Vagina (tissue), 2 donors: ENCODE measurements around the gene NAA10. TPM values are rescaled to one million over a fixed set of nuclear protein-coding genes. Genes with fewer than 3 reads are reported as not detected.

Source experiments
- DNase-seq, 2 donors: peaks; one replicate each; pipeline ENCODE4 v3.0.0-alpha.2; 2017; ENCODE audit errors: extremely low spot score in 2 of 2
- H3K27ac ChIP-seq: fragments of 200-600 bp; sonication (generic); one replicate; pipeline ENCODE4 v1.5.1; 2019
- H3K27me3 ChIP-seq: fragments of 200-600 bp; sonication (generic); one replicate; pipeline ENCODE4 v1.5.1; 2019
- H3K36me3 ChIP-seq, 2 donors: fragments of 200-600 bp; sonication (generic); one replicate each; pipeline ENCODE4 v1.5.1; 2017 to 2019
- H3K4me1 ChIP-seq: fragments of 200-600 bp; sonication (generic); one replicate; pipeline ENCODE4 v1.5.1; 2019
- H3K4me3 ChIP-seq, 2 donors: fragments of 200-600 bp; sonication (generic); 1 replicate in 1 of 2; 2 replicates in 1 of 2; pipeline ENCODE4 v1.5.1; 2016 to 2019
- H3K9me3 ChIP-seq: fragments of 200-600 bp; sonication (generic); one replicate; pipeline ENCODE4 v1.5.1; 2019
- POLR2A ChIP-seq, 2 donors: fragments of 450-650 bp; IDR thresholded peaks; one replicate each; pipeline ENCODE4 v1.6.1; 2017; ENCODE audit warnings: antibody characterized with exemption in 2 of 2, mild to moderate bottlenecking in 2 of 2, moderate library complexity in 2 of 2
- POLR2AphosphoS5 ChIP-seq, 2 donors: sonication (generic); formaldehyde crosslinking; IDR thresholded peaks; one replicate each; pipeline ENCODE4 v1.9.0; 2017; ENCODE audit warnings: antibody characterized with exemption in 2 of 2, mild to moderate bottlenecking in 2 of 2, low read depth in 1 of 2; ENCODE audit not compliant: insufficient read depth in 1 of 2
- intact Hi-C: fragments of 100-400 bp; cut with DNase I; formaldehyde crosslinking; loops from one replicate; pipeline ENCODE4 v1.15.1; 2023
- total RNA-seq: library from RNA; depleted of rRNA; stranded (reverse); fragments of >200 nt; gene quantifications from one replicate; pipeline ENCODE4 v1.2.3, GENCODE V29; 2016
- TF ChIP-seq, protein P1 (sequence below), 3 experiments: fragments of 450-650 bp in 2 of 3; fragments of 200-600 bp in 1 of 3; sonication (generic) in 1 of 3; IDR thresholded peaks; one replicate each; pipeline ENCODE4 v1.5.1; 2017 to 2019; ENCODE audit warnings: antibody characterized with exemption in 3 of 3, mild to moderate bottlenecking in 2 of 3, moderate library complexity in 2 of 3

The NAA10 gene
- total RNA-seq, 1 donor from 2014 or later = 66.8 TPM

DNA sequence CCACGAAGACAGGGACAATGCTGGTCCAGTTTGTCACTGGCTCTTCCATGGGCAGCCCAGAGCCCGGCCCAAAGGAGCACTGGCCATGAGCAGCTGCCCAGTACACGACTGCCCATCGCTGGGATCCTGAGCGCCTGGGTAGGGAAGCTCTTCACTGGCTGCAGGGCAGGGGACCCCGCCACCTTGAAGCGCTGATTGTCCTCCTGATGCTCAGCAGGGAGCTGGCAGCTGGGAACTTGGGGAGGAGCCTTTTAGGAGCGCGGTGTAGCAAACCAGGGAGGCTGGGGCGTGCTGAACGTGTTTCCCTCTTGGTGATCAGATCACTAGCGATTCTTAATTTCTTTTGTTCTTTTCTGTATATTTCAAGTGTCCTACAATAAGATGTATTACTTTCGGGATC is 50.7 kb downstream of the NAA10 start:
- Histone ChIP-seq H3K9me3 (no peaks in the 10 kb centered on the region), H3K4me3 (no peak overlapping the region), H3K27me3 (peaks cover 6% of the 10 kb centered on the region), H3K4me1 (peaks cover 4% of the 10 kb centered on the region), H3K36me3 (no peaks in the 10 kb centered on the region), H3K27ac (no peak overlapping the region)
- TF ChIP-seq POLR2A (IDR thresholded peaks at IDR 0.05) (no peak), POLR2AphosphoS5 (IDR thresholded peaks at IDR 0.05; ENCODE audit: insufficient read depth in 1 of 2, low read depth in 1 of 2) (no peak)
- TF ChIP-seq, protein P1, sequence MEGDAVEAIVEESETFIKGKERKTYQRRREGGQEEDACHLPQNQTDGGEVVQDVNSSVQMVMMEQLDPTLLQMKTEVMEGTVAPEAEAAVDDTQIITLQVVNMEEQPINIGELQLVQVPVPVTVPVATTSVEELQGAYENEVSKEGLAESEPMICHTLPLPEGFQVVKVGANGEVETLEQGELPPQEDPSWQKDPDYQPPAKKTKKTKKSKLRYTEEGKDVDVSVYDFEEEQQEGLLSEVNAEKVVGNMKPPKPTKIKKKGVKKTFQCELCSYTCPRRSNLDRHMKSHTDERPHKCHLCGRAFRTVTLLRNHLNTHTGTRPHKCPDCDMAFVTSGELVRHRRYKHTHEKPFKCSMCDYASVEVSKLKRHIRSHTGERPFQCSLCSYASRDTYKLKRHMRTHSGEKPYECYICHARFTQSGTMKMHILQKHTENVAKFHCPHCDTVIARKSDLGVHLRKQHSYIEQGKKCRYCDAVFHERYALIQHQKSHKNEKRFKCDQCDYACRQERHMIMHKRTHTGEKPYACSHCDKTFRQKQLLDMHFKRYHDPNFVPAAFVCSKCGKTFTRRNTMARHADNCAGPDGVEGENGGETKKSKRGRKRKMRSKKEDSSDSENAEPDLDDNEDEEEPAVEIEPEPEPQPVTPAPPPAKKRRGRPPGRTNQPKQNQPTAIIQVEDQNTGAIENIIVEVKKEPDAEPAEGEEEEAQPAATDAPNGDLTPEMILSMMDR (IDR thresholded peaks at IDR 0.05) = no peak
- intact Hi-C loops = no loop called here
- DNase-seq = no peak

GRCh38 chrX:153883163-153883843 is 51.5 kb downstream of the NAA10 start:
- Histone ChIP-seq H3K4me3 (no peak overlapping the region), H3K4me1 (peaks cover 4% of the 10 kb centered on the region), H3K9me3 (no peaks in the 10 kb centered on the region), H3K27ac (no peak overlapping the region), H3K27me3 (peaks cover 6% of the 10 kb centered on the region), H3K36me3 (no peaks in the 10 kb centered on the region)
- no peak for TF ChIP-seq POLR2AphosphoS5 (IDR thresholded peaks at IDR 0.05; ENCODE audit: insufficient read depth in 1 of 2, low read depth in 1 of 2)
- no peak for TF ChIP-seq POLR2A (IDR thresholded peaks at IDR 0.05)
- TF ChIP-seq, protein P1 (IDR thresholded peaks at IDR 0.05) = no peak
- intact Hi-C loops = no loop called here
- DNase-seq = no peak

DNA sequence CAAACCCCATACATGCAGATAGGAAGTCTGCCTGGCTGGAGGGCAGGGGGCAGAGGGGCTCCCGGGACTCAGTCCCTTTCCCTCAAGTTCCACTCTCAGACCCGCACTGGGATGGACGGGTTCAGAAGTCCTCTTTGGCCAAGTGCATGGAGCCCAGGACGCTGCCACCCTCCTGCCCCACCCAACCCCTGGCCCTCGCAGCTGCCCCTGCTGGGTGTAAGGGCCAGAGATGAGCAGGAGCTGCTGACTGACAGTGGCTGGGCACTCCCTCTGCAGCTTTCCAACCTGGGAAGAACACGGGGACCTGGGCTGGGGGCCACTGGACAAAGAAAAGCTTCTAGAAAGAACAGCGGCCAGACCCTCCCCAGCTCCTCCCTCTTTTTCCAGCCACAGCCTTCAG is 52.3 kb downstream of the NAA10 start:
- Histone ChIP-seq H3K4me3 (no peak overlapping the region), H3K27me3 (peaks cover 6% of the 10 kb centered on the region), H3K9me3 (no peaks in the 10 kb centered on the region), H3K4me1 (peaks cover 4% of the 10 kb centered on the region), H3K27ac (no peak overlapping the region), H3K36me3 (no peaks in the 10 kb centered on the region)
- no peak for DNase-seq
- TF ChIP-seq POLR2A (IDR thresholded peaks at IDR 0.05) (no peak), POLR2AphosphoS5 (IDR thresholded peaks at IDR 0.05; ENCODE audit: insufficient read depth in 1 of 2, low read depth in 1 of 2) (no peak)
- TF ChIP-seq, protein P1 (IDR thresholded peaks at IDR 0.05) = no peak
- intact Hi-C loops = no loop called here

- TF ChIP-seq, protein P1 (IDR thresholded peaks at IDR 0.05) = no peak
- TF ChIP-seq POLR2A (IDR thresholded peaks at IDR 0.05) (no peak), POLR2AphosphoS5 (IDR thresholded peaks at IDR 0.05; ENCODE audit: insufficient read depth in 1 of 2, low read depth in 1 of 2) (no peak)
- Histone ChIP-seq H3K4me1 (peaks cover 4% of the 10 kb centered on the region), H3K4me3 (no peak overlapping the region), H3K27me3 (peaks cover 6% of the 10 kb centered on the region), H3K9me3 (no peaks in the 10 kb centered on the region), H3K27ac (no peak overlapping the region), H3K36me3 (no peaks in the 10 kb centered on the region)
- no peak for DNase-seq
- intact Hi-C loops = no loop called here
These were observed 52.7 kb downstream of the NAA10 start for GRCh38 chrX:153882086-153882498.

DNA sequence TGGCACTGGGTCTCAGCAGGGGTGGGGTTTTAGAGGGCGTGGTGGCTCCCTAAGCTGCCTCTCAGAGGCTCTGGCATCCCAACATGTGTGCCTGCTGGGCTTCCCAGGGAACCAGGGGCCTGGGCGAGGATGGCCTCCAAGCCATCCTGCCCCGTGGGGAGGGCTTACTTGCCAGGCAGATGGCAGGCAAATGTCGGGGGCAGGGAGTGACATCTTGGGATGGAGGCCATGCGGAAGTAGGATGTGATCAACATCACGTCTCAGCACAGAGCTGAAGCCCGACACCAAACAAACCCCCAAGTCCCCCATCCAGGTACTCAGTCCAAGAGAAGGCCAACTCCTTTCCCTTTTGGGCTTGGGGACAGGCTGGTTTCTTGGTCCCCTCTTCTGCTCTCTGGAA is 53.6 kb downstream of the NAA10 start:
- intact Hi-C loops = no loop called here
- Histone ChIP-seq H3K9me3 (no peaks in the 10 kb centered on the region), H3K4me1 (peaks cover 2% of the 10 kb centered on the region), H3K4me3 (no peak overlapping the region), H3K36me3 (no peaks in the 10 kb centered on the region), H3K27ac (no peak overlapping the region), H3K27me3 (peaks cover 6% of the 10 kb centered on the region)
- DNase-seq = no peak
- no peak for TF ChIP-seq POLR2AphosphoS5 (IDR thresholded peaks at IDR 0.05; ENCODE audit: insufficient read depth in 1 of 2, low read depth in 1 of 2)
- TF ChIP-seq POLR2A (IDR thresholded peaks at IDR 0.05) = no peak
- TF ChIP-seq, protein P1 (IDR thresholded peaks at IDR 0.05) = no peak
